Measurements from ENCODE around the gene NPB.

GRCh38 chr17:81871387-81872230, 30.4 kb upstream of the NPB start:
- TF ChIP-seq TAF1 (IDR thresholded peaks at IDR 0.05; ENCODE audit: borderline replicate concordance, low read depth, low read length), result peak; percentile 48; the same call in 1 of the 2 replicates
- peak; percentile 73 for TF ChIP-seq POLR2A (IDR thresholded peaks at IDR 0.05; ENCODE audit: low read depth, low read length)
